ENCODE results near the gene AMPH.

GRCh38 chr7:38592737-38593288, 38.4 kb downstream of the AMPH start:
- TF ChIP-seq, protein P1, sequence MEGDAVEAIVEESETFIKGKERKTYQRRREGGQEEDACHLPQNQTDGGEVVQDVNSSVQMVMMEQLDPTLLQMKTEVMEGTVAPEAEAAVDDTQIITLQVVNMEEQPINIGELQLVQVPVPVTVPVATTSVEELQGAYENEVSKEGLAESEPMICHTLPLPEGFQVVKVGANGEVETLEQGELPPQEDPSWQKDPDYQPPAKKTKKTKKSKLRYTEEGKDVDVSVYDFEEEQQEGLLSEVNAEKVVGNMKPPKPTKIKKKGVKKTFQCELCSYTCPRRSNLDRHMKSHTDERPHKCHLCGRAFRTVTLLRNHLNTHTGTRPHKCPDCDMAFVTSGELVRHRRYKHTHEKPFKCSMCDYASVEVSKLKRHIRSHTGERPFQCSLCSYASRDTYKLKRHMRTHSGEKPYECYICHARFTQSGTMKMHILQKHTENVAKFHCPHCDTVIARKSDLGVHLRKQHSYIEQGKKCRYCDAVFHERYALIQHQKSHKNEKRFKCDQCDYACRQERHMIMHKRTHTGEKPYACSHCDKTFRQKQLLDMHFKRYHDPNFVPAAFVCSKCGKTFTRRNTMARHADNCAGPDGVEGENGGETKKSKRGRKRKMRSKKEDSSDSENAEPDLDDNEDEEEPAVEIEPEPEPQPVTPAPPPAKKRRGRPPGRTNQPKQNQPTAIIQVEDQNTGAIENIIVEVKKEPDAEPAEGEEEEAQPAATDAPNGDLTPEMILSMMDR (conservative IDR thresholded peaks at IDR 0.05; ENCODE audit: low read depth, low read length) = no peak
- TF ChIP-seq EZH2 (IDR thresholded peaks at IDR 0.05; ENCODE audit: low read length, unreplicated experiment) = no peak
